ENCODE data around the gene SIGLEC14. TPM values are rescaled to one million over a fixed set of nuclear protein-coding genes. Genes with fewer than 3 reads are reported as not detected.

Gene SIGLEC14
- 0.03 to 0.12 TPM (median 0.05 TPM) in 3 of 5 replicates, not detected in the others for total RNA-seq (2022; extraction: Qiagen RNA extraction)

GRCh38 chr19:51646730-51647129 lies at the start of gene SIGLEC14:
Gene SIGLEC14 (minus strand): TSS chr19:51646825. CDS start chr19:51646759, 66 bp downstream.

GRCh38 chr19:51693260-51693659 lies 46.6 kb upstream of the SIGLEC14 start, which contains the start of gene SPACA6:
Gene SPACA6 (plus strand): TSS chr19:51693330. CDS start chr19:51693527, 197 bp downstream.

GRCh38 chr19:51630315-51630714 lies 16.3 kb downstream of the SIGLEC14 start, which contains the start of gene SIGLEC5:
Gene SIGLEC5 (minus strand): TSS chr19:51630401. CDS start chr19:51630335, 66 bp downstream.

Other genes with a start within 250 kb of the SIGLEC14 start
- 0.05 TPM in 1 of 5 replicates, not detected in the others for gene SIGLEC10, start 229.2 kb downstream of the SIGLEC14 start, total RNA-seq (2022; extraction: Qiagen RNA extraction)
- not detected in 5 replicates for gene SIGLEC8, start 188.4 kb downstream of the SIGLEC14 start, total RNA-seq (2022; extraction: Qiagen RNA extraction)
- gene CEACAM18, start 168.3 kb downstream of the SIGLEC14 start, total RNA-seq (2022; extraction: Qiagen RNA extraction) = not detected in 5 replicates
- gene SIGLEC12, start 145.0 kb downstream of the SIGLEC14 start, total RNA-seq (2022; extraction: Qiagen RNA extraction) = not detected in 5 replicates
- gene SIGLEC6, start 115.2 kb downstream of the SIGLEC14 start, total RNA-seq (2022; extraction: Qiagen RNA extraction) = not detected in 5 replicates
- 2.8 to 5.3 TPM (median 4.4 TPM) in 5 replicates for gene ZNF175, start 75.5 kb downstream of the SIGLEC14 start, total RNA-seq (2022; extraction: Qiagen RNA extraction)
- gene SIGLEC5, start 16.4 kb downstream of the SIGLEC14 start, total RNA-seq (2022; extraction: Qiagen RNA extraction) = 0.06 TPM in 1 of 5 replicates, not detected in the others
- 12.1 to 19.1 TPM (median 15.9 TPM) in 5 replicates for gene SPACA6, start 46.5 kb upstream of the SIGLEC14 start, total RNA-seq (2022; extraction: Qiagen RNA extraction)
- not detected in 5 replicates for gene HAS1, start 77.2 kb upstream of the SIGLEC14 start, total RNA-seq (2022; extraction: Qiagen RNA extraction)
- 0.07 to 0.31 TPM (median 0.08 TPM) in 4 of 5 replicates, not detected in the other for gene FPR1, start 105.1 kb upstream of the SIGLEC14 start, total RNA-seq (2022; extraction: Qiagen RNA extraction)
- gene FPR2, start 114.4 kb upstream of the SIGLEC14 start, total RNA-seq (2022; extraction: Qiagen RNA extraction) = not detected in 5 replicates
- gene FPR3, start 148.3 kb upstream of the SIGLEC14 start, total RNA-seq (2022; extraction: Qiagen RNA extraction) = not detected in 5 replicates
- 0.03 to 0.12 TPM (median 0.08 TPM) in 4 of 5 replicates, not detected in the other for gene ZNF577, start 241.1 kb upstream of the SIGLEC14 start, total RNA-seq (2022; extraction: Qiagen RNA extraction)

All from A549 treated with CORT108297 at 1 μM for 4 hours (cell line).